MM.1S (cell line): ENCODE measurements around the gene PIAS4.

Experiments
- DNase-seq: peaks from one replicate; pipeline ENCODE4 v3.0.0-alpha.2; 2015
- H2AFZ ChIP-seq: fragments of 300-600 bp; sonication (generic); 2 replicates; pipeline ENCODE4 v1.6.0; 2016; ENCODE audit warnings: antibody characterized with exemption, low read length
- H3F3A ChIP-seq: fragments of 300-600 bp; sonication (generic); 2 replicates; pipeline ENCODE4 v1.6.1; 2016; ENCODE audit warnings: mild to moderate bottlenecking, antibody characterized with exemption, low read length, moderate library complexity, mixed read lengths; ENCODE audit not compliant: insufficient read depth
- H3K27ac ChIP-seq: fragments of 300-600 bp; sonication (generic); 2 replicates; pipeline ENCODE4 v1.5.1; 2016; ENCODE audit warnings: mild to moderate bottlenecking, low read length
- H3K27me3 ChIP-seq: fragments of 300-600 bp; sonication (generic); replicated peaks from 2 replicates; pipeline ENCODE4 v1.6.0; 2016; ENCODE audit warnings: low read length; ENCODE audit not compliant: insufficient read depth
- H3K36me3 ChIP-seq: fragments of 300-600 bp; sonication (generic); replicated peaks from 2 replicates; pipeline ENCODE4 v1.6.1; 2016; ENCODE audit warnings: mild to moderate bottlenecking, low read length, mixed read lengths; ENCODE audit not compliant: insufficient read depth
- H3K4me1 ChIP-seq: fragments of 300-600 bp; sonication (generic); 2 replicates; pipeline ENCODE4 v1.6.1; 2016; ENCODE audit warnings: low read length, mixed read lengths
- H3K4me2 ChIP-seq: fragments of 300-600 bp; sonication (generic); 2 replicates; pipeline ENCODE4 v1.6.0; 2016; ENCODE audit warnings: low read depth, low read length
- H3K4me3 ChIP-seq: fragments of 300-600 bp; sonication (generic); 2 replicates; pipeline ENCODE4 v1.5.1; 2016; ENCODE audit warnings: low read length, mixed read lengths
- H3K79me2 ChIP-seq: fragments of 300-600 bp; sonication (generic); 2 replicates; pipeline ENCODE4 v1.6.1; 2016; ENCODE audit warnings: mixed run types, low read length, mixed read lengths
- H3K9ac ChIP-seq: fragments of 300-600 bp; sonication (generic); 2 replicates; pipeline ENCODE4 v1.6.1; 2016; ENCODE audit warnings: low read length, mixed read lengths
- H3K9me2 ChIP-seq: fragments of 300-600 bp; sonication (generic); replicated peaks from 2 replicates; pipeline ENCODE4 v1.6.1; 2016; ENCODE audit warnings: mild to moderate bottlenecking, low read length, mixed read lengths; ENCODE audit not compliant: insufficient read depth
- H3K9me3 ChIP-seq: fragments of 300-600 bp; sonication (generic); replicated peaks from 2 replicates; pipeline ENCODE4 v1.6.1; 2016; ENCODE audit warnings: mild to moderate bottlenecking, low read length, mixed read lengths; ENCODE audit not compliant: insufficient read depth
- H4K20me1 ChIP-seq: fragments of 300-600 bp; sonication (generic); 2 replicates; pipeline ENCODE4 v1.6.1; 2016; ENCODE audit warnings: mild to moderate bottlenecking, low read length, moderate library complexity, mixed read lengths; ENCODE audit not compliant: insufficient read depth
- CTCF ChIP-seq: fragments of 300-600 bp; sonication (generic); IDR thresholded peaks from 2 replicates; pipeline ENCODE4 v1.5.1; 2016; ENCODE audit warnings: antibody characterized with exemption, low read length, mixed read lengths
- EZH2 ChIP-seq: fragments of 300-600 bp; sonication (generic); optimal IDR thresholded peaks from 2 replicates; pipeline ENCODE3; 2017; ENCODE audit warnings: low read depth, mild to moderate bottlenecking, antibody characterized with exemption, low read length, mixed read lengths
- EZH2phosphoT487 ChIP-seq: fragments of 300-600 bp; sonication (generic); IDR thresholded peaks from 2 replicates; pipeline ENCODE4 v1.6.1; 2018; ENCODE audit warnings: antibody characterized with exemption, low read length

The PIAS4 gene

GRCh38 chr19:4042731-4043082 lies 35.2 kb downstream of the PIAS4 start:
- Histone ChIP-seq H3K9ac (no peak overlapping the region), H4K20me1 (peaks cover 3% of the 10 kb centered on the region; the same call in 1 of the 2 replicates), H3K9me2 (no peaks in the 10 kb centered on the region), H3K9me3 (no peaks in the 10 kb centered on the region), H3K79me2 (peaks cover 20% of the 10 kb centered on the region), H3F3A (peaks cover 7% of the 10 kb centered on the region; the same call in 1 of the 2 replicates), H3K27ac (no peak overlapping the region), H3K4me3 (no peak overlapping the region), H3K4me2 (no peak overlapping the region), H2AFZ (no peak overlapping the region), H3K27me3 (no peaks in the 10 kb centered on the region), H3K4me1 (no peaks in the 10 kb centered on the region), H3K36me3 (no peaks in the 10 kb centered on the region)
- TF ChIP-seq EZH2phosphoT487 (no peak), EZH2 (no peak), CTCF (no peak)
- DNase-seq: no peak

GRCh38 chr19:4043401-4043800 lies 35.9 kb downstream of the PIAS4 start:
- H3K36me3 ChIP-seq: 0 out of 2 replicates have a peak, but pooled peaks cover 2% of the 10 kb centered on the region
- TF ChIP-seq EZH2phosphoT487 (no peak), CTCF (no peak), EZH2 (no peak)

GRCh38 chr19:4043966-4044715 lies 36.6 kb downstream of the PIAS4 start:
- Histone ChIP-seq H3K4me1 (no peaks in the 10 kb centered on the region), H3K27me3 (no peaks in the 10 kb centered on the region), H3K4me2 (no peak overlapping the region), H4K20me1 (peaks cover 10% of the 10 kb centered on the region; the same call in 1 of the 2 replicates), H3K4me3 (no peak overlapping the region), H3K27ac (no peak overlapping the region), H3F3A (peaks cover 7% of the 10 kb centered on the region; the same call in 1 of the 2 replicates), H3K79me2 (peaks cover 30% of the 10 kb centered on the region), H3K9me3 (no peaks in the 10 kb centered on the region), H3K36me3 (peaks cover 3% of the 10 kb centered on the region; the same call in 1 of the 2 replicates), H2AFZ (no peak overlapping the region), H3K9ac (no peak overlapping the region), H3K9me2 (no peaks in the 10 kb centered on the region)
- DNase-seq: no peak
- TF ChIP-seq CTCF (no peak), EZH2phosphoT487 (no peak), EZH2 (no peak)

More at GRCh38 chr19:4043401-4043800, 35.9 kb downstream of the PIAS4 start:
- peaks cover 25% of the 10 kb centered on the region for H3K79me2 ChIP-seq
- no peaks in the 10 kb centered on the region for H3K9me3 ChIP-seq
- no peaks in the 10 kb centered on the region for H3K9me2 ChIP-seq
- DNase-seq: no peak
- H2AFZ ChIP-seq: no peak overlapping the region
- H3K27ac ChIP-seq: no peak overlapping the region
- H4K20me1 ChIP-seq: peaks cover 7% of the 10 kb centered on the region; the same call in 1 of the 2 replicates
- H3K4me3 ChIP-seq: no peak overlapping the region
- no peaks in the 10 kb centered on the region for H3K27me3 ChIP-seq
- H3K9ac ChIP-seq: no peak overlapping the region
- H3K4me1 ChIP-seq: no peaks in the 10 kb centered on the region
- H3F3A ChIP-seq: peaks cover 7% of the 10 kb centered on the region; the same call in 1 of the 2 replicates
- no peak overlapping the region for H3K4me2 ChIP-seq
